Measurements from ENCODE around the gene CYTH4.
A peak's percentile ranks its signal among the peaks of the same experiment; 100 is the strongest.

CYTH4 gene

GRCh38 chr22:37331856-37332536, 49.7 kb downstream of the CYTH4 start:
- H3K4me1 ChIP-seq (ENCODE audit: insufficient read depth, poor library complexity, severe bottlenecking): peaks cover 41% of the 10 kb centered on the region
- no peak for TF ChIP-seq CTCF (IDR thresholded peaks at IDR 0.05; ENCODE audit: poor library complexity, severe bottlenecking)
- H3K27ac ChIP-seq (ENCODE audit: poor library complexity, severe bottlenecking): peak overlapping the region; percentile 97
- no peak for ATAC-seq (ENCODE audit: low read depth)
- peaks cover 6% of the 10 kb centered on the region for H3K9me3 ChIP-seq (ENCODE audit: severe bottlenecking)
- no peaks in the 10 kb centered on the region for H3K27me3 ChIP-seq (ENCODE audit: insufficient read depth, poor library complexity, severe bottlenecking)
- H3K4me3 ChIP-seq (ENCODE audit: severe bottlenecking): no peak overlapping the region
- no peaks in the 10 kb centered on the region for H3K36me3 ChIP-seq (ENCODE audit: low read depth)
- DNase-seq (ENCODE audit: low spot score): no peak

GRCh38 chr22:37333724-37334460, 51.6 kb downstream of the CYTH4 start:
- Histone ChIP-seq H3K4me1 (ENCODE audit: insufficient read depth, poor library complexity, severe bottlenecking) (peaks cover 35% of the 10 kb centered on the region), H3K27me3 (ENCODE audit: insufficient read depth, poor library complexity, severe bottlenecking) (no peaks in the 10 kb centered on the region), H3K4me3 (ENCODE audit: severe bottlenecking) (no peak overlapping the region), H3K36me3 (ENCODE audit: low read depth) (no peaks in the 10 kb centered on the region), H3K27ac (ENCODE audit: poor library complexity, severe bottlenecking) (no peak overlapping the region), H3K9me3 (ENCODE audit: severe bottlenecking) (no peaks in the 10 kb centered on the region)
- ATAC-seq (ENCODE audit: low read depth) (no peak), DNase-seq (ENCODE audit: low spot score) (no peak)
- no peak for TF ChIP-seq CTCF (IDR thresholded peaks at IDR 0.05; ENCODE audit: poor library complexity, severe bottlenecking)

- H3K4me3 ChIP-seq (ENCODE audit: severe bottlenecking): no peak overlapping the region
- H3K27ac ChIP-seq (ENCODE audit: poor library complexity, severe bottlenecking): no peak overlapping the region
- TF ChIP-seq CTCF (IDR thresholded peaks at IDR 0.05; ENCODE audit: poor library complexity, severe bottlenecking): no peak
- no peak for DNase-seq (ENCODE audit: low spot score)
- H3K27me3 ChIP-seq (ENCODE audit: insufficient read depth, poor library complexity, severe bottlenecking): no peaks in the 10 kb centered on the region
- no peaks in the 10 kb centered on the region for H3K9me3 ChIP-seq (ENCODE audit: severe bottlenecking)
- no peak for ATAC-seq (ENCODE audit: low read depth)
- peaks cover 30% of the 10 kb centered on the region for H3K4me1 ChIP-seq (ENCODE audit: insufficient read depth, poor library complexity, severe bottlenecking)
- H3K36me3 ChIP-seq (ENCODE audit: low read depth): no peaks in the 10 kb centered on the region
Measured at GRCh38 chr22:37334461-37334858, 52.2 kb downstream of the CYTH4 start.

- peaks cover 27% of the 10 kb centered on the region for H3K4me1 ChIP-seq (ENCODE audit: insufficient read depth, poor library complexity, severe bottlenecking)
- H3K27me3 ChIP-seq (ENCODE audit: insufficient read depth, poor library complexity, severe bottlenecking): no peaks in the 10 kb centered on the region
- H3K9me3 ChIP-seq (ENCODE audit: severe bottlenecking): no peaks in the 10 kb centered on the region
- no peak overlapping the region for H3K4me3 ChIP-seq (ENCODE audit: severe bottlenecking)
- no peak overlapping the region for H3K27ac ChIP-seq (ENCODE audit: poor library complexity, severe bottlenecking)
- no peak for ATAC-seq (ENCODE audit: low read depth)
- no peaks in the 10 kb centered on the region for H3K36me3 ChIP-seq (ENCODE audit: low read depth)
- DNase-seq (ENCODE audit: low spot score): no peak
- TF ChIP-seq CTCF (IDR thresholded peaks at IDR 0.05; ENCODE audit: poor library complexity, severe bottlenecking): no peak
Measured at GRCh38 chr22:37334859-37335805, 52.8 kb downstream of the CYTH4 start.

All from RWPE2 (cell line).